Fibroblast of skin of right biceps (primary cell): Measurements from ENCODE around the gene YWHAH.

Experiments used
- DNase-seq: peaks from one replicate; pipeline ENCODE4 v3.0.0-alpha.2; 2013

Gene YWHAH

DNA sequence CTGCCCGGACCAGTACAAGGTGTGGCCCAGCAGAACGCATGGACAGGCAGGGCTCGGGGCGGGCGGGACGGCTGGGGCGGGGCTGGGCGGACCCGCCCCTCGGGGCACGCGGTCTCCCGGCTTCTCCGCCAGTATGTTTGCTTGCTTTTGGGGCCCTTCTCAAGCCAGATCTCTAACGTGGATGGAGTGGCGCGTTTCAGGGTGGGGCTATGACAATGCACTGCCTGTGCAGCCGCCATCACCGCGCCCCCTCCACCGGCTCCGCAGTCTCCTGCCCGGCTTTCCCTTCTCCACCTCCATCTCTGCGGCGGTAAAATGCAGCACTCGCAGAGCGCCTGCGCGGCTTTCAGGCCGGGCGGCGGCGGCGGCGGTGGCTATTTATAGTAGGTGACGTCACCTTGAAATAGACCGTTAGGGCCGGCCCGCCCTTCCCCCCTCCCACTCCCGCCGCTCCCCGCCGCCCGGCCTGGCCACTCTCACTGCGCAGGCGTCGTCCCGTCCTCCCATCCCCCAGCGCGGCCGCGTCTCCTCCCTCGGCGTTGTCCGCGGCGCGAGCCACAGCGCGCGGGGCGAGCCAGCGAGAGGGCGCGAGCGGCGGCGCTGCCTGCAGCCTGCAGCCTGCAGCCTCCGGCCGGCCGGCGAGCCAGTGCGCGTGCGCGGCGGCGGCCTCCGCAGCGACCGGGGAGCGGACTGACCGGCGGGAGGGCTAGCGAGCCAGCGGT lies at the start of gene YWHAH:
TSS of gene YWHAH (plus strand) at position 558 of the 722 bp plus-strand sequence. CDS start 199 bp downstream, outside the sequence.
- peak; percentile 93 for DNase-seq

DNA sequence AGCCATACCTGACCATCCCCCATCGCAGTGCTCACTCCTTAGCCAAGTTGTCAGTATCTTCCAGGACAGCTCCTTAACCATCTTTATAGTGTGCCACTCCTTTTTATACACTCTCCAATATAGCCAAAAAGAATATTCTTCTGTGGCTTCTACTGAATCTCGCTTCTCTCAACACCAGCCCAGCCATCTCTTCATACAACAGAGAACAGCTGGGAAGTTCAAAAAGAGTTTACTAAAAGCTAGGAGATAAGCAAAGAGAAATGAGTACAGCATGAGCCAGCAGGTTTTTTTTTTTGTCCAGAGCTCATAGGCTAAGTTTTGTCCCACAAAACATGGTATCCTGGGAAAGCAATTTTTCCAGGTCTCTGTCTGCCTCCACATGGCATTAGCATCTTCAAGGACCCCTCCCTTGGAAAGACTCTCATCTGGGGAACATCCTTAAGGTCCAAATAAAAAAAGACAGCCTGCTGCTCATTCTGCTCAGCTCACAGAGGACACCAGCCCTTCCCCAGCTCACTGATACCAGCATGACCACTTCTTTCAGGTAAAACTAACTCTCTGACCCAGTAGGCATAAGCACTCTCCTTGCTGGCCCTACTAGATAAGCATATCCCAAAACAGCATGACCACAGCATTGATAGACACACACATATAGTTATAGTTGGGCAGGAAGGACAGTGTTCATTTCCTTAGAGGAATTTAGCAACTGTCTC lies 48.8 kb upstream of the YWHAH start:
- DNase-seq: no peak

DNA sequence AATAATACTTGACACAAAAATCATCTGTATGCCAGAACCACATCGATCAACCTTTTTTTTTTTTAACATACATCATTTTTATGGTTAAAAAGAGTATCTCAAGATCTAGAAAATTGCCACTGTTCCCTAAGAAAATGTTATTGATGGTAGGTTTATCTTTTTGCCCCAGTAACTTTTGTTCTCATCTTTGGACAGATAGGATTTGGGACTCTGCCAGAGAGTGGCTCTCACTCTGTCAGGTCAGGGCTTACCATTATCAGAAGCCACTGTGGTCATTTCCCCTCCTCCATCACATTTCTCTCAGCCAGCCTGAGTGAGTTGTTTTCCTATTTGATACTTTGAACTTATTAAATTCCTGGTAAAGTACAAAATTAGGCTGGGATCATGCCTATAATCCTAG lies 47.9 kb upstream of the YWHAH start:
- no peak for DNase-seq

DNA sequence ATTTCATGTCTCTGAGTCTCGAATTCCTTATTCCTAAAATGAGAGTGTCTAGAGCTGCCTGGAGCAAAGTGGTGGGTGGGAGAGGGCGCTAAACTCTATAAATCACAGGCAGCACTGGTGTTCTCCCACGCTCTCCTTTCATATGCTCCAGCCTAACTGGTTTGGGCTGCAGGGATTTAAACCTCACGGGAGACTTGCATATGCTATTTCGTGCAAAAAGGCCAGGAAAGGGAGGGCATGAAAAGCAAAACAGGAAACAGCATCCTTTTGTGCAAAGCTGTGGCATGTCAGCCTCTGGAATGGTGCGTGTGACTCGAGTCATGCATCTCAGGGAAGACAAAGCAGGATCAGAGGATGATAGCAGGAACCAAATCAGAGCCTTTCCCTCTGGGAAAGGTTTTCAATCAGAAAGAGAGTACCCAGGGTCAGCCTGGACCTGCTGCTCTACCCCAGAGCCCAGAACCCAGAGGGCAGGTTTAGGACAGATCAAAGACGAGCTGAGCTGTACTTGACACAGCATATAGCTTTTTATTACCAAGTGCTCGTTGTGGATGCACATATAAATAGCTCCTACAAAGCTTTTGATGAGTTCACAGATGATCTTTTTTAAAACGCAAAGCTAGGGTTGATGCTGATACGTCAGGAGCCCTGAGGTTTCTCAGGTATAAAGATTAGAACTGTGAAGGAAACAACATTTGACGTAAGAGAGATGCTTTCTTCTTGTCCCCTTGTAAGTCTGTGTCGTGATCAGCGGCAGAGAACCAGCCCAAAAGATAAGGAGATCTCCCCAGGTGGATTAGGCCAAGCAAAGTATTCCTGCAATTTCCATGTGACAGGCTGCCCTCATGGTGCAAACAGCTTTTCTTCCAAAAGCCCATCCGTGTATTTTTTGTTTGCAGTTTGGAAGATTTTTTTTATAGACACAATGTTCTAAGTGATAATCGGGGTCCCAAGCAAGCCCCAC lies 46.2 kb upstream of the YWHAH start:
- peak; percentile 33 for DNase-seq

DNA sequence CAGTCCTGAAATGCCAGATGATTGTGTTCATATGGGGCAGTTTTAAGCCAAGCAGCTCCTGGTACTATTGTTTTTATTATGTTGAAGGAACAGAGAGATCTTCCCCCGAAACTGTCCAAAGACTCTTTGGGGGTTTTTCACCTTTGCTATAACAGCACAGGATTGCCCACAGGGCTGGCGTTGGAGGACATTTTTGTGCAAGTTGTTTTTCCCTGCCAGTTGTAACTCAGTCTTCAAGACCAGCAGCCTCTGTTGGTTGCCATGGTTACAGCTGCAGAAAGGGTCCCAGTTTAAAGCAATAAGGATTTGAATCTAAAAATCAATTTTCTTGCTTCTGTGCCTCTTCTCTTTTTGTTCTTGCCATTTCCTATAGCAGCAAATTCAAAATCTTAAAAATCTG lies 45.4 kb upstream of the YWHAH start:
- DNase-seq: no peak

DNA sequence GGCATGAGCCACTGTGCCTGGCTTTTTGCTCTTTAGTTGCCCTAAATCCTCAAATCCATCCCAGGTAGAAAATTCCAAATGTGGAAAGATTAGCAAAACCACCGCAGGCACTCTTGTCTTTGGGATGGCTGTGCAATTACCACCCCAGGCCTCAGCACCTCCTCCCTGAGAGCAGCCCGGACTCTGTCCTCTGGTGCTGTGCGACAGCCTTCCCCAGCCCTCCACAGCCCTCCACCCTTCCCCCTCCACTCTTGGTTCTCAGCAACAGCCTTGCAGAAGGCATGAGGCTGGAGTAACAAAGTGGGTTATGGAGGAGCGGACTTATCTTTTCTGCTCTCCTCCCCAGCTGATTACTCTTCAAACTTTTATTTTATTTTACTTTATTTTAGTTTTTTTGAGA lies 44.7 kb upstream of the YWHAH start:
- no peak for DNase-seq

DNA sequence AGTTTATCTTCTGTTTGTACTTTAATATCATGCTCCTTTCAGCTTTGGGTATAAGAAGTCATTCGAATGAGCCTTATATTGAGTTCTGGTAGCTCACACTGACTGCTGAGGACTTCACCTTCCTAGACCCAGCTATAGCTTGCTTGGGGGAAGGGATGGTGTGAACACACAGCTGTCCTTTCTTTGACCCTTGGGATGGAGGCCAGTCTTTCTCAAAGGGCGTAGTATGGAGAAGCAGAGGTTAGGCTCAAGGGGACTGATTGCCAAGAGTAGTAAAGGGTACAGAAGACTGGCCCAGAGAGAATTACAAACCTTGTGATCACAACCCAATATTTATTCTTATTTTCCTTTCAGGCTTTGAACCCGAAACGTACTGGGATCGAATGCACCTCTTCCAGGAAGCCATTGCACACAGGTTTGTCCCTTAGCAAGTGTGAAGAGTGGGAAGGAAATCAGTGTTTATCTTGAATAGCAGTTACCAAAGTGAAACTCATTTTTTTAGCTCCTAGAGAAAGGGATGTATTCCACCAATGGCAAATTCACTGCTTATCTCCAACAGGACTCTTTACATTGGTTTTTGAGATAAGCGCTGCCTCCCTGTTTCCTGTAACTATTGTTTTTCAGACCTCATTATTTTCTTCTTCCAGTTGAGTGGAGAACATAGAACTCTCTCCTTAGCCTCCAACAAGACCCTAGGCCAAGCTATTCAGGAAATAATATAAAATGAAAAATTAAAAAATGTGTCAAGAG lies 42.8 kb upstream of the YWHAH start:
- no peak for DNase-seq

DNA sequence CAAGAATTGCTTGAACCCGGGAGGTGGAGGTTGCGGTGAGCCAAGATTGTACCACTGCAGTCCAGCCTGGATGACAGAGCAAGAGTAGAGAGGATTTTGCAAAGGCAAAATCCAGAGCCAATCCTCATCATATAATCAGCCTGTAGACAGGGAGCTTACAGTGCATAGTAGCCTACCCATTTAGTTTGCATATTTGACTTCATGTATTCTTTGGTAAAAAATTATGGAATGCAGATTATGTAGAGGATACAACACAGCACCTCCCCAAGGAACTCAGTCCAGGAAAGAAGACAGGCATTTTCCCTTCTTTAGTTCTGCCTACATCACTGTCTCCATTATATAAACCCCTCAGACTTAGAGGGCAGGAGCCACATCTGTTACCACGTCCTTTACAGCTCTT lies 39.7 kb upstream of the YWHAH start:
- no peak for DNase-seq

DNA sequence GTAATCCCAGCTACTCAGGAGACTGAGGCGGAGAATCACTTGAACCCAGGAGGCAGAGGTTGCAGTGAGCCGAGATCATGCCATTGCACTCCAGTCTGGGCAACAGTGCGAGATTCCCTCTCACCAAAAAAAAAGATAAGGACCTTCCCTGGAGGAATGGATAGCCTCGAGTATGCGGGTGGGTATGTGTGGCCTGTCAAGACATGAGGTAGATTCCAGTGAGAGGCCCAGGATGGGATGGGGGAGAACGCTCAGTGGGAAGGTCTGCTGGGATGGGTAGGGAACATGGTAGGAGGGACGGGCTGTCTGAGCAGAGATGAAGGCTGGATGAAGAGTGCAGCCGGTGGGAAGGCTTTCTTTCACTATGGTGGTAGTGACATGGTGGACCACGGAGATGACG lies 39.0 kb upstream of the YWHAH start:
- no peak for DNase-seq

DNA sequence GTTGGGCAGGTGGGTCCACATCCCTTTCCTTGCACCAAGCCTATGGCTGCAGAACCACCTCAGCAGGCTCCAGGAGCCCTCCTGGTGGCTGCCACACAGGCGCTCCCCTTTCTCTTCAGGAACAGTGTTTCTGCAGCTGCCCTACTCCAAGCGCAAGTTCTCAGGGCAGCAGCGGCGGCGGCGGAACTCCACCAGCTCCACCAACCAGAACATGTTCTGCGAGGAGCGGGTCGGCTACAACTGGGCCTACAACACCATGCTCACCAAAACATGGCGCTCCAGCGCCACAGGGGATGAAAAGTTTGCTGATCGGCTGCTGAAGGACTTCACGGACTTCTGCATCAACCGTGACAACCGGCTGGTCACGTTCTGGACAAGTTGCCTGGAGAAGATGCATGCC lies 38.2 kb upstream of the YWHAH start:
- DNase-seq: no peak

DNA sequence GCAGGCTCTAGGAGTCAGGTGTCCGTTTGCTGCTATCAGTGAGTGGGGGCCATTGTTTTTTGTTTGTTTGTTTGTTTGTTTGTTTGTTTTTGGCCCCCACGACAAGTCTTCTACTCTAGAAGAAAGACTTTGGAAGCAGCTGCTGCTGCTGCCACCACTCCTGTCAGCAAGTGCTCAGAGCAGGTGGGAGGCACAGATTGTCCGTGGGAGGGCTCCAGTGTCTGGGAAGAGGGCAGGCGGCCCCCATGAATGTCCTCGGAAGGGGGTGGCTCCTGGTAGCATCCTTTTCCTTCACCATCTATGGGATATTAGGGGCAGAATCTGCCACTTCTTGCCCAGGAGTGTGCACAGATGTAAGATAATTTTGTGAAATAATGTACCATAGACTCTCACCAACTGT lies 37.8 kb upstream of the YWHAH start:
- DNase-seq: no peak

DNA sequence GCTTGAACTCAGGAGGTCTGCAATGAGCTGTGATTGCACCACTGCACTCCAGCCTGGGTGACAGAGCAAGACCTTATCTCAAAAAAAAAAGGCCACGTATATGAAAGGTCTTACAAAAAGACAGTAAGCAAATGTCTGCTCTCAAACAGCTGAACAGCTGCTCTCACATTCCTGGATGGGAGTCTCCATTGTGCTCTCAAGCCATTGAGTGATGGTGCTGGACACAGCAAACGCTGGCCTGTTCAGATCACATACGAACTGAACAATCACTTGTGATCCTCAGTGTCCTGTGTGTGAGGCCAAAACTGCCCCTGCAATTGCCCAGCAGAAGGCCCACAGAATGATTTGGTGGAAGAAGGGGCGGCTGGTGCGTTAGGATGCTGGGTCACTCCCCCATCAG lies 34.4 kb upstream of the YWHAH start:
- DNase-seq: no peak

DNA sequence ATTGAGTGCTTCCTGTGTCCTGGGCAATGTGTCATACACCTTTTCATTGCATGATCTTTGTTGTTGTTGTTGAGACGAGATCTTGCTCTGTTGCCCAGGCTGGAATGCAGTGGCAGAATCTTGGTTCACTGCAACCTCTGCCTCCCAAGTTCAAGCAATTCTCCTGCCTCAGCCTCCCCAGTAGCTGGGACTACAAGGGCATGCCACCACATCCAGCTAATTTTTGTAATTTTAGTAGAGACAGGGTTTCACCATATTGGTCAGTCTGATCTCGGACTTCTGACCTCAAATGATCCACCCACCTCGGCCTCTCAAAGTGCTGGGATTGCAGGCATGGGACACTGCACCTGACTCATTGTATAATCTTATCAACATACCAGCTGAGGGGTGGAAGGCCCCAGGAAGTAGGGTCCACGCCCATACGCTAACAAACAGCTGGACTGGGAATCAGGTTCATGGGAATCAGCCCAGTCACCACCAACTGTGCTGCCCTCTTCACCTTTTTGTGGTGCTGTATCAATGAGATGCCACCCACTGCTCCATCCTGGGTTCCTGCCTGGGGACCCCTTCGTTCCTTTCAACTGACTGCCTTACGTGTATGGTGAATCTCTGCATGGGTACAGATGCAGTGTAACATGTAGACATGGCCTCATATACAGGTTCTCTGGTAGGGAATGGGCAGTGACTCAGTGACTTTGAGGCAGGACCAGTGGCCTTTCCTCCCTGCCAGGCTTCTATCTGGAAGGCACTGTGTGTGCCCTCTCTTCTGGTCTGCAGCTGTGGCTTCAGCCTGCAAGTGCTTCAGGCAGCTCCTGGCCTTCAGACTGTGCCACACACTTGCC lies 32.5 kb upstream of the YWHAH start:
- no peak for DNase-seq

DNA sequence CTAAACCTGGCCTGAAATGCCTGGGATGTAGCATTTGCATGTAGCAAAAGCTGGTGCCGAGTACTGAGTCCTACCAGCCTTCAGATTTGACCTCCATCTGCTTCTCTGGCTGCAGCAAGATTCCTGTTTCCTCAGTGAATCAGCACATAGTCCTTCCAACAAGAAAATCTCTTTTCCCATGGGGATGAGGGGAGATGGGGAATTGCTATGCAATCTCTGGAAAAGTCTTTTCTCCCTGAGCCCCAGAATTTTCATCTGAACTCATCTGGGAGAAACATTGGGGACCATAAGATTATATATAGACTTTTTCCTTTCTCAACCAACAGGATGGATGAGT lies 32.0 kb upstream of the YWHAH start:
- DNase-seq: peak; percentile 55

DNA sequence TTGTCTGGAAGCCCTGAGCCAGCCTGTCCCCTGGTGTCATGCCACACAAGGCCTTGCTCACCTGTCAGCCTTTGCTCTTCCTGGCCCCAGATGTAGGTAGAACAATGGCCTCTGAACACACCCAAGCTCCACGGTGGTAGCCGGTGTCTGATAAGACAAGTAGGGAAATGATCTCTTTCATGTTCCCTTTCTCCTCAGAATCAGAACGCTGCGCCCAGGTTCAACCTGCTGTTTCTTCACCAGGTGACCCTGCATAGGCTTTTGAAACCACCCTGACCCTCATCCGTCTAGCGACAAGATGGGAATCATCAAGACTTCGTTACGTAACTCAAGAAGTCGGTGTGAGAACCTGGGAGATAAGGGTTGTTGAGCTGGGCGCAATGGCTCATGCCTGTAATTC lies 28.7 kb upstream of the YWHAH start:
- DNase-seq: no peak

DNA sequence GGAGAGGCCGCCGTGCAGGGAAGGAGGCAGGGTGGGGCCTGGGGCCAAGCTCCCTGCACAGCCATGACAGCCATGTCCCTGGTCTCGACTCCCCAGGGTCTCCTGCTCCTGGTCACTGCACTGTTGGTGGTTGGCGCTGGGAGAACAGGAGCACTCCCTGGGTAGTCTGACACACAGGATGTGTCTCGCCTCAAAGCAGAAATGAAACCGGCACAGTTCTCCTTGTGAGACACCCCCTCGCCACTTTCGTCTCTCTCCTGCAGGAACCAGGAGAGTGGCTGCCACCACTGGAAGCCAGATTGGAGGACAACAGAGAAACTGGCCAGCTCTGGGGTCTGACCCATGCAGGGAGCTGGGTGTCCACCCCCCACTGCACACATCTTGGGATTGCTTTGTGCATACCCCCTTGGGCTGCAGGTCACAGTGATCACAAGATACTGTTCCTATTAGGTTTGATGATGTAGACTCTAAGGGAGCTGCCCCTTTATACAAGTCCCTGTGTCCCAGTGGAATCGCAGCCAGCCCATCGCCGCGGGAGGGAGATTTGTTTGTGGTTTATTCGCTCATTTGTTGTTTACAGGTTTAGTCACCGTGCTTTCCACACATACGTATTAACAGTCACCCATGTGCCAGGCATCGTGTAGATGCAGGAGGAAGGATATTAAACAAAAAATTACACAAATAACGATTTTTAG lies 27.0 kb upstream of the YWHAH start:
- no peak for DNase-seq

DNA sequence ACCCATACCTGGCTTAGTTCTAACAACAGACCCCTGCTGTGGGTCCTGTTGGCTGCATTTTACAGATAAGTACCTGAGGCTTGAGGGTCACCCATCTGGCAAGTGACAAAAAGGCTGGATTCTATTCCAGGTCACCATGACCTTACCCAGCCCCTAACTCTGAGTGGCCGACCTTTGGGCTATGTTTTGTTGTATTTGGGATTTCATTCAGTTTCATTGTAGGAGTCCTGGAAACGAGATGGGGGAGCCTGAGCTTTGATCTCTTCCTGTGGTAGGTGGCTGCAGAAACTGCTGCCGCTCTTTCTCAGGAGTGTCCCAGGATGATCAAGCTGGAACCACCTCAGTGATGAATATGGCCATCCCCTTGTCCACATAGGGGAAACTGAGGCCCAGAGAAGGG lies 24.6 kb upstream of the YWHAH start:
- no peak for DNase-seq

DNA sequence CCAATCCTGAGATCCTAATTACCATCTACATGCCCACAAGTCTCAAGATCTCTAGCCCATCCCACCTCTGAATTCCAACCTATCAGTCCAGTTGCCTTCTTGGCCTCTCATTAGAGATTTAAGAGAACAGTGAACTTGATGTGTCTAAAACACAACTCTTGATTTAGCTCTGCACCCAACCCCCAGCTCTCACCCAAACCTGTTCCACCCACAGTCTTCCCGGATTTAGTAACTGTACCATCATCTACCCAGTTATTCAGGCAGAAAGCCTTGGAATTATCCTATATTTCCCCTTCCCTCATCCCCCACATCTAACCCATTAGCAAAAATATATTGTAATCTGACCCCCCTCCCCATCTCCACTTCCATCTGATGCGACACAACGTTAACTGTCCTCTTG lies 24.0 kb upstream of the YWHAH start:
- DNase-seq: no peak

DNA sequence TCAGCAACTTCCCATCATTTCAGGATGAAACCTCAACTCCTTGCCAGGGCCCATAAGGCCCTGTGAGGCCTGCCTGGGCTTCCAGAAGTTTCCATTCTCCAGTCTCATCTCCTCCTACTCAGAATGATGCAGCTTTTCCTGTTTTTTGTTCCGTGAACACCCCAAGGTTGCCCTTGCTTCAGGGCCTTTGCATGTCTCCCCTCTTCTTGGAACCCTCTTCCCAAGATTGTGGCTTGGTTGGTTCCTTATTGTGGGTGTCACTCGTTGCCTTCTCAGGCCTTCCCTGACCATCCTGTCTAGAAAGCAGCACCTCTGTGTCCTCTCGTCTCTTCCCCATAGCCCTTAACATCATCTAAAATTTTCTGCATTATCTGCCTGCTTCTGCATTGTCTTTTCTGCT lies 23.2 kb upstream of the YWHAH start:
- DNase-seq: no peak

DNA sequence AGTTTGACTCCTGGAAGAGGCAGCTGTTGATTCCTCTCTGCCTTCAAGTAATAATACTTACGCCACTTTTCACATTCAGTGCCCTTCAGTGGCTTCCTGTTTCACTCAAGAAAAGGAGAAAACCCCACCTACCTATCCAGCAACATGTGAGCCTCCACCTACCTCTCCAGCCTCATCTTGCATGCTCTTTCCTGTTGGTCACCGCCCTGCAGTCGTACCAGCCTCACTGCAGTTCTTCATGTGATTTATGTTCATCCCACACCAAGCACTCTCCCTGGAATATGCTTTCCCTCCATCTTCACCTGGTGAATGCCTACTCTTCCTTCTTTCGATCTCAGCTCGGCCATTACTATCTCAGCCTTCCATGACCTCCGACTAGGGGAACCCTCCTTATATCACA lies 21.8 kb upstream of the YWHAH start:
- DNase-seq: no peak

DNA sequence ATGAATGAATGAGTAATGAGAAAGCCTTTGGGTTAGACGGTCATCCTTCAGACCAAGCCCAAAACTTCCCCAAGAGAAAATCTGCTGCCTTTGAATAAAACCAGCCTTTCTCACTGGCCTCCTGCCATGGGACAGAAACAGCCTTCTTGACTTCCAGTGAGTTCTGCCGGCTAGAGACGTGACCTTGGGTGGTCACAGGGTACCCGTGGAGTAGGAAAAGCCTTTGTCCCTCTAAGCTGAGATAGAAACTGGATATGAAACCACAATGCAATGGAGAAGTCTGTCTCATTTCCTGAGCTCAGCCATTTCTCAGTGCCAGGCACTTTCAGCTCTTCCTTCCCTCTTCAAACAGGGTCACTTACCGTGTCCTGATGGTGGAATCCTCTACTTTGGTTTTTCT lies 21.2 kb upstream of the YWHAH start:
- DNase-seq: no peak
